ENCODE data around the gene FBXO8.

GRCh38 chr4:174192943-174193342 lies 90.5 kb downstream of the FBXO8 start:
- TF ChIP-seq CTCF (conservative IDR thresholded peaks at IDR 0.05; ENCODE audit: low read depth, low read length) = no peak
- no peak for TF ChIP-seq EZH2 (IDR thresholded peaks at IDR 0.05; ENCODE audit: low read length, unreplicated experiment)
- no peak for TF ChIP-seq EZH2phosphoT487 (IDR thresholded peaks at IDR 0.05; ENCODE audit: borderline replicate concordance, low read length)

Data from PC-3 (cell line).